PFSK-1 (cell line): ENCODE results near the gene IFI30.

ENCODE experiments used
- FOXP2 ChIP-seq: optimal IDR thresholded peaks from 2 replicates; pipeline ENCODE3; 2011; ENCODE audit warnings: borderline replicate concordance, control low read depth, inconsistent platforms; ENCODE audit not compliant: insufficient read depth; ENCODE audit errors: extremely low read length, extremely low read depth
- POLR2AphosphoS5 ChIP-seq: IDR thresholded peaks from 2 replicates; pipeline ENCODE4 v1.6.1; 2012; ENCODE audit warnings: low read depth, mild to moderate bottlenecking, control low read depth, low read length, moderate library complexity
- SIN3A ChIP-seq: IDR thresholded peaks from 2 replicates; pipeline ENCODE4 v1.6.1; 2012; ENCODE audit warnings: mild to moderate bottlenecking, low read length, moderate library complexity, borderline replicate concordance; ENCODE audit not compliant: insufficient read depth
- TAF1 ChIP-seq: IDR thresholded peaks from 2 replicates; pipeline ENCODE4 v1.6.1; 2012; ENCODE audit warnings: low read length, control low read depth, borderline replicate concordance; ENCODE audit not compliant: insufficient read depth
- TF ChIP-seq, protein P1 (sequence below), 2 experiments: IDR thresholded peaks; 2 replicates each; pipeline versions ENCODE4 v1.6.1 to v1.8.0; 2011 to 2012; ENCODE audit warnings: low read depth in 2 of 2, low read length in 2 of 2, control low read depth in 1 of 2, inconsistent platforms in 1 of 2, mild to moderate bottlenecking in 1 of 2, moderate library complexity in 1 of 2; ENCODE audit not compliant: insufficient read depth in 1 of 2

The IFI30 gene

DNA sequence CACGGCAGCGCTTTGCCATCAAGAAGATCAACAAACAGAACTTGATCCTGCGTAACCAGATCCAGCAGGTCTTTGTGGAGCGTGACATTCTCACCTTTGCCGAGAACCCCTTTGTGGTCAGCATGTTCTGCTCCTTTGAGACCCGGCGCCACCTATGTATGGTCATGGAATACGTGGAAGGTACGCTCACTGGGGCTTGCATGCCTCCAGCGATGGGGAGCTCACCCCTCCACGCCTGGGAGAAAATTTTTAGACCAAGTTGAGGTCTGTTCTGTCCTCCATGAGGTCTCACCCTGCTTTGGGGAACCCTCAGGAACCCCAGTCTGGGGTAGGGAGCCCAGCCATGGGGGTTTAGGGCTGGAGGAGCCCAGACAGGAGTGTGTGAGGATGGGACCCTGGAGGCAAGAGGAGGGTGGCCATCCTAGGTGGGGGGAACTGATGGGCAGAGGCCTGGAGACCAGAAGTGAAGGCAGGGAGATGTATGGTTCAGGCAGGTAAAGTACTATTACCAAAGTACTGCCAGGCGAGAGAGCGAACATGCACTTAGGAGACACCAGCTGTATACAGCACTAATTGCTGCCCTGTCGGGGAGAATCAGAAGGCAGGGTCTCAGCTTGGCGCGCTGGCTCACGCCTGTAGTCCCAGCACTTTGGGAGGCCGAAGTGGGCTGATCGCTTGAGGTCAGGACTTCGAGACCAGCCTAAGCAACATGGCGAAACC lies 42.9 kb upstream of the IFI30 start:
- TF ChIP-seq, protein P1, sequence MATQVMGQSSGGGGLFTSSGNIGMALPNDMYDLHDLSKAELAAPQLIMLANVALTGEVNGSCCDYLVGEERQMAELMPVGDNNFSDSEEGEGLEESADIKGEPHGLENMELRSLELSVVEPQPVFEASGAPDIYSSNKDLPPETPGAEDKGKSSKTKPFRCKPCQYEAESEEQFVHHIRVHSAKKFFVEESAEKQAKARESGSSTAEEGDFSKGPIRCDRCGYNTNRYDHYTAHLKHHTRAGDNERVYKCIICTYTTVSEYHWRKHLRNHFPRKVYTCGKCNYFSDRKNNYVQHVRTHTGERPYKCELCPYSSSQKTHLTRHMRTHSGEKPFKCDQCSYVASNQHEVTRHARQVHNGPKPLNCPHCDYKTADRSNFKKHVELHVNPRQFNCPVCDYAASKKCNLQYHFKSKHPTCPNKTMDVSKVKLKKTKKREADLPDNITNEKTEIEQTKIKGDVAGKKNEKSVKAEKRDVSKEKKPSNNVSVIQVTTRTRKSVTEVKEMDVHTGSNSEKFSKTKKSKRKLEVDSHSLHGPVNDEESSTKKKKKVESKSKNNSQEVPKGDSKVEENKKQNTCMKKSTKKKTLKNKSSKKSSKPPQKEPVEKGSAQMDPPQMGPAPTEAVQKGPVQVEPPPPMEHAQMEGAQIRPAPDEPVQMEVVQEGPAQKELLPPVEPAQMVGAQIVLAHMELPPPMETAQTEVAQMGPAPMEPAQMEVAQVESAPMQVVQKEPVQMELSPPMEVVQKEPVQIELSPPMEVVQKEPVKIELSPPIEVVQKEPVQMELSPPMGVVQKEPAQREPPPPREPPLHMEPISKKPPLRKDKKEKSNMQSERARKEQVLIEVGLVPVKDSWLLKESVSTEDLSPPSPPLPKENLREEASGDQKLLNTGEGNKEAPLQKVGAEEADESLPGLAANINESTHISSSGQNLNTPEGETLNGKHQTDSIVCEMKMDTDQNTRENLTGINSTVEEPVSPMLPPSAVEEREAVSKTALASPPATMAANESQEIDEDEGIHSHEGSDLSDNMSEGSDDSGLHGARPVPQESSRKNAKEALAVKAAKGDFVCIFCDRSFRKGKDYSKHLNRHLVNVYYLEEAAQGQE (IDR thresholded peaks at IDR 0.05; ENCODE audit: insufficient read depth in 1 of 2, low read depth in 2 of 2, low read length in 2 of 2), result no peak
- no peak for TF ChIP-seq FOXP2
- TF ChIP-seq TAF1, result no peak
- TF ChIP-seq SIN3A, result no peak
- no peak for TF ChIP-seq POLR2AphosphoS5

DNA sequence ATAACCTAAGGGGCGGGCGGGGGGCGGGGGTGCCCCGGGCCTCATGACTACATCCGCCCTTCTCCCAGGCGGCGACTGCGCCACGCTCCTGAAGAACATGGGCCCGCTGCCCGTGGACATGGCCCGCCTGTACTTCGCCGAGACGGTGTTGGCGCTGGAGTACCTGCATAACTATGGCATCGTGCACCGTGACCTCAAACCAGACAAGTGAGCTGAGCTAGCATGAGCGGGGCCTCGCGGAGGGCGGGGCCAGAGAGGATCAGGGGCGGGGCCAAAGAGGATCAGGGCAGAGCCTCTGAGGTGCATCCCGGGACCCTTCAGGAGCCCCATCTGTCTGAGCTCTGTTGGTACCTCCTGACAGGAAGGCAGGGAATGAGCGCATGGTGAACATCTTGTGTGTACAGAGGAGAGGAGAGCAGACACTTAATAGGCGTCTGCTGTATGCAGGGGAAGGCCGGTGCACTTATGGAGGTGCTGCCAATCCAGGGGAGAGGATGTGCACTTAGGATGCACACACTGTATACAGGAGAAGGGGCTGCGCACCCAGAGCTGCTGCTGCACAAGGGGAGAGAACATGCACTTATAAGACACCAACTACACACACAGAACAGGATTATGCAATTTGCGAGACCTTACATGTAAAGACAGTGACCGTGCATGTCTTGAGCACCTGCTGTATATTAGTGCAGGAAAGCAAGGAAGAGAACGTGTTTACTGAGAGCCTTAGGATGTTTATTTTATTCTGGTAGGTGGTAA lies 41.6 kb upstream of the IFI30 start:
- TF ChIP-seq FOXP2 (no peak), TAF1 (no peak), SIN3A (no peak), POLR2AphosphoS5 (no peak)
- TF ChIP-seq, protein P1 (IDR thresholded peaks at IDR 0.05; ENCODE audit: insufficient read depth in 1 of 2, low read depth in 2 of 2, low read length in 2 of 2), result no peak

DNA sequence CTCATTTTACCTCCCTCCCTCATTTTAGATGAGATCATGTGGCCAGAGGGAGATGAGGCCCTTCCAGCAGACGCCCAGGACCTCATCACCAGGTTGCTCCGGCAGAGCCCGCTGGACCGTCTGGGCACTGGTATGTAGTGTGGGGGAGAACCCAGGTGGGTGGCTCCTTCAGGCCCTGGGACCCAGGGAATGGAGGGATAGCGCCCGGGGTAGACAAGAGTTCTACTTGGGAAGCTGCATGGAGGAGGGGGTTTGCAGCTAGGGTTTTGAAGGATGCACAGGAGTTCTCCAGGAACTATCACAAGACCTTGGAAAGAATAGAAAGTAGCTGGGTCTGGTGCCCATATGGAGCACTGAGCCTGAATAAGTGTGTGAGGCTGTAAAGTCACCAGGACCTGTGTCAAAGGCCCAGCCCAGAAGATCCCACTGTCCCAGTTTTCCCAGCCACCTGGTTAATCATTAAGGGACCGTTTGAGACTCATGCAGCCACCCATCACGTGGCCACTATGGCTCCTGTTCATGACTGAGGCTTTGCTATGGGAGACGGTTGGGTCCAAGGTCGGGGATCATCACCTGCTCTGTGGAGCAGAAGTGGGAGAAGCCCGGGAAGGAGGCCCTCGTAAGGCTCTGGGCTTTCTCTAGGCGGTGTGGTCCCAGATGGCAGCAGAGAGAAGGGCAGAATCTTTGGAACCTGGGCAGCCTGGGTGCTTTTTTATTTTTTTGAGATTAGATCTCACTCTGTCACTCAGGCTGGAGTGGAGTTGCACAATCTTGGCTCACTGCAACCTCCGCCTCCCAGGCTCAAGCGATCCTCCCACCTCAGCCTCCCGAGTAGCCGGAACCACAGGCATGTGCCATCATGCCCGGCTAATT lies 37.7 kb upstream of the IFI30 start:
- TF ChIP-seq POLR2AphosphoS5 (no peak), SIN3A (no peak), TAF1 (no peak), FOXP2 (no peak)
- TF ChIP-seq, protein P1 (IDR thresholded peaks at IDR 0.05; ENCODE audit: insufficient read depth in 1 of 2, low read depth in 2 of 2, low read length in 2 of 2), result no peak

DNA sequence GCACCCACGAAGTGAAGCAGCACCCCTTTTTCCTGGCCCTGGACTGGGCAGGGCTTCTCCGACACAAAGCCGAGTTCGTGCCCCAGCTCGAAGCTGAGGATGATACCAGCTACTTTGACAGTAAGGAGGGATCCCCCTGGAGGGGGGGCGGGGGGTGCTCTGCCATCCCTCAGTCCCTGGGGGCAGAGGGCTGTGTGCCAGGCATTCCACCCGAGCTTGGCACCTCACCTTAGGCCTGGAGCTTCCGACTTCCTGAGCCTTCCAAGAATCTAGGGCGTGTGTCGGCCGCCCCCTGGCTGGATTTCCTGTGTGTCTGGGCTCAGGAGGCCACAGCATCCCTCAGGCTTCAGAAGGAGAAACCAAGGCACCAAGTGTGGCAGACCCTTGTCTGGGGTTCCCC lies 36.4 kb upstream of the IFI30 start:
- TF ChIP-seq POLR2AphosphoS5 (no peak), TAF1 (no peak), FOXP2 (no peak), SIN3A (no peak)
- TF ChIP-seq, protein P1 (IDR thresholded peaks at IDR 0.05; ENCODE audit: insufficient read depth in 1 of 2, low read depth in 2 of 2, low read length in 2 of 2), result no peak
